Measurements from ENCODE around the gene MAPKAPK5.
A peak's percentile ranks its signal among the peaks of the same experiment; 100 is the strongest.
"Not testable (repeated sequence)": the region's sequence is repeated elsewhere in the genome, so short reads cannot be mapped to it uniquely, and the experiment has no call there.

Gene MAPKAPK5

GRCh38 chr12:111886662-111887545, 44.9 kb downstream of the MAPKAPK5 start:
- no peak for DNase-seq

GRCh38 chr12:111887926-111888745, 46.1 kb downstream of the MAPKAPK5 start:
- peak in 2 of 14 donors; percentile 0 to 7 for DNase-seq

- DNase-seq, result no peak
Observed at GRCh38 chr12:111893287-111893686, 51.3 kb downstream of the MAPKAPK5 start.

GRCh38 chr12:111894556-111894955, 52.5 kb downstream of the MAPKAPK5 start:
- no peak for DNase-seq

- DNase-seq, result no peak
Observed at GRCh38 chr12:111901182-111901581, 59.2 kb downstream of the MAPKAPK5 start.

GRCh38 chr12:111904446-111904975, 62.5 kb downstream of the MAPKAPK5 start:
- no peak for DNase-seq

GRCh38 chr12:111905502-111905901, 63.5 kb downstream of the MAPKAPK5 start:
- DNase-seq, result no peak

GRCh38 chr12:111907740-111908139, 65.7 kb downstream of the MAPKAPK5 start:
- no peak for DNase-seq

GRCh38 chr12:111925171-111925570, 83.1 kb downstream of the MAPKAPK5 start:
- no peak for DNase-seq

- DNase-seq, result no peak
Observed at GRCh38 chr12:111926631-111927030, 84.6 kb downstream of the MAPKAPK5 start.

- DNase-seq, result no peak
Observed at GRCh38 chr12:111927346-111927745, 85.3 kb downstream of the MAPKAPK5 start.

- DNase-seq, result no peak
Observed at GRCh38 chr12:111932241-111932640, 90.2 kb downstream of the MAPKAPK5 start.

- DNase-seq, result no peak
Observed at GRCh38 chr12:111936869-111937268, 94.8 kb downstream of the MAPKAPK5 start.

GRCh38 chr12:111937429-111937828, 95.4 kb downstream of the MAPKAPK5 start:
- DNase-seq, result no peak

GRCh38 chr12:111942557-111942956, 100.5 kb downstream of the MAPKAPK5 start:
- DNase-seq, result no peak

- no peak for DNase-seq
Observed at GRCh38 chr12:111943929-111944328, 101.9 kb downstream of the MAPKAPK5 start.

- not testable (repeated sequence) for DNase-seq
Observed at GRCh38 chr12:111950961-111951676, 109.1 kb downstream of the MAPKAPK5 start.

All from C1 segment of cervical spinal cord (tissue), 14 donors.